ENCODE data around the gene MGAM2. TPM values are rescaled to one million over a fixed set of nuclear protein-coding genes. Genes with fewer than 3 reads are reported as not detected.

MGAM2 gene
- total RNA-seq, 6 experiments from 2014 or later, result 0.09 to 4.4 (median 0.25) TPM

GRCh38 chr7:142110638-142111037 is 880 bp upstream of the MGAM2 start:
- H3K4me3 ChIP-seq, result no peak overlapping the region
- TF ChIP-seq POLR2A (IDR thresholded peaks at IDR 0.05) (no peak), CTCF (IDR thresholded peaks at IDR 0.05) (no peak)
- intact Hi-C loops (cut with DNase I), result no loop called here
- H3K4me1 ChIP-seq, result no peaks in the 10 kb centered on the region
- H3K36me3 ChIP-seq, result no peaks in the 10 kb centered on the region
- 45% methylated on average over 3 of the region's 3 CpGs for WGBS (ENCODE audit: insufficient coverage, low coverage, low lambda C conversion rate, missing lambda C conversion rate)
- no peaks in the 10 kb centered on the region for H3K9me3 ChIP-seq
- H3K27ac ChIP-seq, result no peak overlapping the region
- DNase-seq (no peak), ATAC-seq (no peak)
- no peaks in the 10 kb centered on the region for H3K27me3 ChIP-seq

- no peak for TF ChIP-seq CTCF (IDR thresholded peaks at IDR 0.05)
- TF ChIP-seq POLR2A (IDR thresholded peaks at IDR 0.05), result no peak
- Histone ChIP-seq H3K36me3 (no peaks in the 10 kb centered on the region), H3K27ac (no peak overlapping the region), H3K4me3 (no peak overlapping the region), H3K4me1 (no peaks in the 10 kb centered on the region), H3K27me3 (no peaks in the 10 kb centered on the region), H3K9me3 (no peaks in the 10 kb centered on the region)
- no peak for ATAC-seq
- WGBS (ENCODE audit: insufficient coverage, low coverage, low lambda C conversion rate, missing lambda C conversion rate), result 33% methylated on average over 1 of the region's 1 CpG
- no peak for DNase-seq
- intact Hi-C loops (cut with DNase I), result no loop called here
Measured at GRCh38 chr7:142112086-142112485, 568 bp downstream of the MGAM2 start.

- ATAC-seq (no peak), DNase-seq (no peak)
- WGBS (ENCODE audit: insufficient coverage, low coverage, low lambda C conversion rate, missing lambda C conversion rate), result 52% methylated on average over 3 of the region's 3 CpGs
- H3K4me3 ChIP-seq, result no peak overlapping the region
- no peaks in the 10 kb centered on the region for H3K9me3 ChIP-seq
- no peaks in the 10 kb centered on the region for H3K36me3 ChIP-seq
- H3K4me1 ChIP-seq, result no peaks in the 10 kb centered on the region
- H3K27me3 ChIP-seq, result no peaks in the 10 kb centered on the region
- TF ChIP-seq POLR2A (IDR thresholded peaks at IDR 0.05) (no peak), CTCF (IDR thresholded peaks at IDR 0.05) (no peak)
- intact Hi-C loops (cut with DNase I), result no loop called here
- no peak overlapping the region for H3K27ac ChIP-seq
Measured at GRCh38 chr7:142114207-142114606, 2.7 kb downstream of the MGAM2 start.

GRCh38 chr7:142120524-142120923 is 9.0 kb downstream of the MGAM2 start:
- intact Hi-C loops (cut with DNase I), result no loop called here
- DNase-seq, result no peak
- Histone ChIP-seq H3K4me1 (no peaks in the 10 kb centered on the region), H3K27me3 (no peaks in the 10 kb centered on the region), H3K4me3 (no peak overlapping the region), H3K9me3 (no peaks in the 10 kb centered on the region), H3K36me3 (no peaks in the 10 kb centered on the region), H3K27ac (no peak overlapping the region)
- TF ChIP-seq CTCF (IDR thresholded peaks at IDR 0.05) (no peak), POLR2A (IDR thresholded peaks at IDR 0.05) (no peak)
- 76% methylated on average over 4 of the region's 4 CpGs for WGBS (ENCODE audit: insufficient coverage, low coverage, low lambda C conversion rate, missing lambda C conversion rate)
- ATAC-seq, result no peak

GRCh38 chr7:142123184-142123583 is 11.7 kb downstream of the MGAM2 start:
- 72% methylated on average over 3 of the region's 3 CpGs for WGBS (ENCODE audit: insufficient coverage, low coverage, low lambda C conversion rate, missing lambda C conversion rate)
- H3K36me3 ChIP-seq, result no peaks in the 10 kb centered on the region
- DNase-seq, result no peak
- no peak overlapping the region for H3K27ac ChIP-seq
- ATAC-seq, result no peak
- no peaks in the 10 kb centered on the region for H3K27me3 ChIP-seq
- H3K9me3 ChIP-seq, result no peaks in the 10 kb centered on the region
- no peak overlapping the region for H3K4me3 ChIP-seq
- no peak for TF ChIP-seq POLR2A (IDR thresholded peaks at IDR 0.05)
- no peak for TF ChIP-seq CTCF (IDR thresholded peaks at IDR 0.05)
- no peaks in the 10 kb centered on the region for H3K4me1 ChIP-seq
- intact Hi-C loops (cut with DNase I), result no loop called here
